IMR-90 (cell line): ENCODE results near the gene PBX3.

Source experiments
- CEBPB ChIP-seq: IDR thresholded peaks from 2 replicates; pipeline ENCODE4 v1.6.1; 2012; ENCODE audit warnings: low read depth, low read length, improper control_type of control experiment
- CTCF ChIP-seq: conservative IDR thresholded peaks from 2 replicates; pipeline ENCODE4 v1.5.1; 2012; ENCODE audit warnings: mild to moderate bottlenecking, low read depth, low read length, improper control_type of control experiment
- MAZ ChIP-seq: IDR thresholded peaks from 2 replicates; pipeline ENCODE4 v1.6.1; 2012; ENCODE audit warnings: low read depth, mild to moderate bottlenecking, low read length, improper control_type of control experiment, moderate library complexity, borderline replicate concordance
- MXI1 ChIP-seq: IDR thresholded peaks from 2 replicates; pipeline ENCODE4 v1.6.1; 2012; ENCODE audit warnings: low read depth, mild to moderate bottlenecking, low read length, moderate library complexity, borderline replicate concordance
- POLR2A ChIP-seq: IDR thresholded peaks from 2 replicates; pipeline ENCODE4 v1.6.1; 2012; ENCODE audit warnings: mild to moderate bottlenecking, low read depth, low read length
- RAD21 ChIP-seq: IDR thresholded peaks from 2 replicates; pipeline ENCODE4 v1.6.1; 2012; ENCODE audit warnings: low read length, improper control_type of control experiment
- RCOR1 ChIP-seq: IDR thresholded peaks from 2 replicates; pipeline ENCODE4 v1.6.1; 2012; ENCODE audit warnings: mild to moderate bottlenecking, low read length, improper control_type of control experiment; ENCODE audit not compliant: insufficient replicate concordance
- RFX5 ChIP-seq: IDR thresholded peaks from 2 replicates; pipeline ENCODE4 v1.8.0; 2012; ENCODE audit warnings: low read depth, mild to moderate bottlenecking, low read length, moderate library complexity

- no peak for TF ChIP-seq CTCF
- TF ChIP-seq RFX5, result no peak
- TF ChIP-seq POLR2A, result no peak
- TF ChIP-seq CEBPB, result no peak
- no peak for TF ChIP-seq RAD21
- no peak for TF ChIP-seq RCOR1
- TF ChIP-seq MXI1, result no peak
- no peak for TF ChIP-seq MAZ
These were observed 35.5 kb downstream of the PBX3 start for GRCh38 chr9:125782718-125783117.
